GM15510 (cell line): ENCODE data around the gene SLC8B1.

Experiments used
- POLR2A ChIP-seq: IDR thresholded peaks from 3 replicates; pipeline ENCODE4 v1.6.1; 2011; ENCODE audit warnings: borderline replicate concordance; ENCODE audit not compliant: insufficient read length; ENCODE audit errors: extremely low read depth

Gene SLC8B1

GRCh38 chr12:113293100-113293499 is 41.8 kb downstream of the SLC8B1 start:
- TF ChIP-seq POLR2A: no peak

- no peak for TF ChIP-seq POLR2A
Observed at GRCh38 chr12:113292547-113292946, 42.4 kb downstream of the SLC8B1 start.

GRCh38 chr12:113292091-113292490 is 42.8 kb downstream of the SLC8B1 start:
- no peak for TF ChIP-seq POLR2A

GRCh38 chr12:113291586-113291985 is 43.3 kb downstream of the SLC8B1 start:
- TF ChIP-seq POLR2A: no peak

GRCh38 chr12:113290506-113290905 is 44.4 kb downstream of the SLC8B1 start:
- no peak for TF ChIP-seq POLR2A

GRCh38 chr12:113289361-113289760 is 45.5 kb downstream of the SLC8B1 start:
- TF ChIP-seq POLR2A: no peak

- TF ChIP-seq POLR2A: no peak
Observed at GRCh38 chr12:113287899-113288282, 47.0 kb downstream of the SLC8B1 start.

GRCh38 chr12:113287146-113287898 is 47.6 kb downstream of the SLC8B1 start:
- no peak for TF ChIP-seq POLR2A

GRCh38 chr12:113286712-113287111 is 48.2 kb downstream of the SLC8B1 start:
- no peak for TF ChIP-seq POLR2A

- TF ChIP-seq POLR2A: no peak
Observed at GRCh38 chr12:113285679-113286610, 49.0 kb downstream of the SLC8B1 start.

- no peak for TF ChIP-seq POLR2A
Observed at GRCh38 chr12:113284751-113285150, 50.2 kb downstream of the SLC8B1 start.

GRCh38 chr12:113278633-113279032 is 56.3 kb downstream of the SLC8B1 start:
- TF ChIP-seq POLR2A: no peak

GRCh38 chr12:113278141-113278540 is 56.8 kb downstream of the SLC8B1 start:
- no peak for TF ChIP-seq POLR2A

GRCh38 chr12:113277511-113277910 is 57.4 kb downstream of the SLC8B1 start:
- TF ChIP-seq POLR2A: no peak

- TF ChIP-seq POLR2A: no peak
Observed at GRCh38 chr12:113276946-113277500, 57.9 kb downstream of the SLC8B1 start.

- TF ChIP-seq POLR2A: no peak
Observed at GRCh38 chr12:113276306-113276705, 58.6 kb downstream of the SLC8B1 start.

GRCh38 chr12:113274848-113275247 is 60.1 kb downstream of the SLC8B1 start:
- TF ChIP-seq POLR2A: no peak
